ENCODE data around the gene ACMSD. TPM values are rescaled to one million over a fixed set of nuclear protein-coding genes. Genes with fewer than 3 reads are reported as not detected.

The ACMSD gene
- total and polyA plus RNA-seq, 2 of the 4 experiments (the other 2 are of a cell fraction), result not detected

- Histone ChIP-seq H3K23ac (ENCODE audit: low read depth, low read length) (no peak overlapping the region), H3K36me3 (ENCODE audit: control insufficient read depth, insufficient read depth, low read length) (no peaks in the 10 kb centered on the region), H2AFZ (replicated peaks; ENCODE audit: low read length, poor library complexity) (no peak overlapping the region), H2AK5ac (ENCODE audit: low read depth, low read length) (no peak overlapping the region), H3K18ac (ENCODE audit: low read depth, low read length) (no peak overlapping the region), H4K91ac (ENCODE audit: insufficient read depth, low read depth, low read length) (no peak overlapping the region), H3K9me3 (ENCODE audit: control insufficient read depth, insufficient read depth, low read length) (no peaks in the 10 kb centered on the region), H3K4me1 (ENCODE audit: control insufficient read depth, insufficient read depth, low read length) (no peaks in the 10 kb centered on the region), H3K9ac (ENCODE audit: low read depth, low read length) (no peak overlapping the region), H4K8ac (ENCODE audit: low read depth in 2 of 2, low read length in 2 of 2) (no peak overlapping the region), H3K56ac (ENCODE audit: extremely low read depth, insufficient read depth, low read length) (no peak overlapping the region), H4K5ac (ENCODE audit: low read depth, low read length) (no peak overlapping the region), H4K20me1 (ENCODE audit: insufficient read depth, low read length) (no peaks in the 10 kb centered on the region), H3K27me3 (ENCODE audit: control insufficient read depth, insufficient read depth, low read length) (0 out of 2 replicates have a peak, but pooled peaks cover 2% of the 10 kb centered on the region), H2BK15ac (ENCODE audit: low read depth, low read length) (no peak overlapping the region), H3K9me1 (ENCODE audit: insufficient read depth, low read length) (no peaks in the 10 kb centered on the region), H3K27ac (ENCODE audit: insufficient read depth, low read length) (no peak overlapping the region), H2BK120ac (ENCODE audit: low read depth, low read length) (no peak overlapping the region), H3K14ac (replicated peaks; ENCODE audit: low read depth, low read length) (no peak overlapping the region), H2AK9ac (replicated peaks; ENCODE audit: low read depth, low read length, poor library complexity) (no peak overlapping the region), H3K4me3 (ENCODE audit: insufficient read depth, low read depth, low read length) (no peak overlapping the region), H2BK20ac (ENCODE audit: low read depth, low read length) (no peak overlapping the region), H3K4me2 (ENCODE audit: low read depth, low read length) (no peak overlapping the region), H3K4ac (ENCODE audit: low read depth, low read length) (no peak overlapping the region), H3K79me1 (ENCODE audit: low read depth in 1 of 2, low read length in 2 of 2) (no peaks in the 10 kb centered on the region), H2BK5ac (ENCODE audit: low read depth, low read length, poor library complexity, severe bottlenecking) (no peak overlapping the region)
- CTCF ChIA-PET, result no interaction called here
- ATAC-seq (ENCODE audit: low read depth) (no peak), DNase-seq (no peak)
- POLR2A ChIA-PET (ENCODE audit: unreplicated experiment), result no interaction called here
- intact Hi-C loops (cut with micrococcal nuclease) (no loop called here), in situ Hi-C loops (cut with MboI; ENCODE audit: low sequenced_read_pairs) (no loop called here), dilution Hi-C loops (cut with HindIII; ENCODE audit: low sequenced_read_pairs, unreplicated experiment) (no loop called here)
- TF ChIP-seq RCOR1 (IDR thresholded peaks at IDR 0.05; ENCODE audit: insufficient replicate concordance, low read length), result no peak
- TF ChIP-seq MAFK (IDR thresholded peaks at IDR 0.05; ENCODE audit: low read depth, low read length), result no peak
- no peak for TF ChIP-seq RAD21 (IDR thresholded peaks at IDR 0.05; ENCODE audit: low read length)
- TF ChIP-seq POLR2A (IDR thresholded peaks at IDR 0.05; ENCODE audit: low read depth, low read length), result no peak
- no peak for TF ChIP-seq CTCF (conservative IDR thresholded peaks at IDR 0.05; ENCODE audit: low read depth, low read length)
- TF ChIP-seq NFE2L2 (IDR thresholded peaks at IDR 0.05; ENCODE audit: low read depth, low read length), result no peak
- no peak for TF ChIP-seq SMC3 (IDR thresholded peaks at IDR 0.05; ENCODE audit: low read depth, low read length)
- no peak for TF ChIP-seq BHLHE40 (IDR thresholded peaks at IDR 0.05; ENCODE audit: low read depth, low read length)
- TF ChIP-seq CHD1 (IDR thresholded peaks at IDR 0.05; ENCODE audit: low read depth, low read length), result no peak
- no peak for TF ChIP-seq FOS (IDR thresholded peaks at IDR 0.05; ENCODE audit: low read depth, low read length)
- TF ChIP-seq MXI1 (IDR thresholded peaks at IDR 0.05; ENCODE audit: borderline replicate concordance, low read depth, low read length), result no peak
- TF ChIP-seq MAZ (IDR thresholded peaks at IDR 0.05; ENCODE audit: borderline replicate concordance, low read depth, low read length), result no peak
- TF ChIP-seq ELK1 (IDR thresholded peaks at IDR 0.05; ENCODE audit: borderline replicate concordance, low read depth, low read length), result no peak
- no peak for TF ChIP-seq USF2 (IDR thresholded peaks at IDR 0.05; ENCODE audit: low read depth, low read length)
- TF ChIP-seq CEBPB (IDR thresholded peaks at IDR 0.05; ENCODE audit: low read depth, low read length), result no peak
- TF ChIP-seq RFX5 (IDR thresholded peaks at IDR 0.05; ENCODE audit: low read depth, low read length), result no peak
- no CpG with 5 or more reads among the region's 3 CpGs for WGBS, 2 experiments (ENCODE audit: extremely low coverage in 2 of 2, insufficient read length in 1 of 2)
- no TSS peak for BruUV-seq (replicated peaks)
Observed at GRCh38 chr2:134791616-134792015, 46.8 kb upstream of the ACMSD start.
